Adrenal gland (tissue), 12 donors: Measurements from ENCODE around the gene GALR3. TPM values are rescaled to one million over a fixed set of nuclear protein-coding genes. Genes with fewer than 3 reads are reported as not detected.

ENCODE experiments used
- DNase-seq, 7 donors: peaks; one replicate each; pipeline ENCODE4 v3.0.0-alpha.2; 2019 to 2020
- H3K27ac ChIP-seq, 5 donors: fragments of 200-600 bp; sonication (generic) in 4 of 5; 1 replicate in 3 of 5; 2 replicates in 2 of 5; pipeline versions ENCODE4 v1.5.1 to v1.8.0; 2016 to 2020; ENCODE audit warnings: mild to moderate bottlenecking in 1 of 5
- H3K27me3 ChIP-seq: fragments of 200-600 bp; 2 replicates; pipeline ENCODE4 v1.8.0; 2021
- H3K36me3 ChIP-seq, 2 donors: fragments of 200-600 bp; replicated peaks in 1 of 2; 1 replicate in 1 of 2; 2 replicates in 1 of 2; pipeline versions ENCODE4 v1.5.1 to v1.8.0; 2018 to 2022
- H3K4me1 ChIP-seq, 2 donors: fragments of 200-600 bp; replicated peaks in 1 of 2; 1 replicate in 1 of 2; 2 replicates in 1 of 2; pipeline versions ENCODE4 v1.5.1 to v1.8.0; 2018 to 2021
- H3K4me3 ChIP-seq, 4 donors: fragments of 200-600 bp; sonication (generic) in 3 of 4; one replicate each; pipeline ENCODE4 v1.5.1; 2016 to 2018
- H3K9me3 ChIP-seq, 3 donors: fragments of 200-600 bp; sonication (generic) in 1 of 3; replicated peaks in 1 of 3; 1 replicate in 2 of 3; 2 replicates in 1 of 3; pipeline versions ENCODE4 v1.5.1 to v1.8.0; 2016 to 2021
- POLR2A ChIP-seq, 2 donors: fragments of 450-650 bp; IDR thresholded peaks; one replicate each; pipeline ENCODE4 v1.6.1; 2017; ENCODE audit warnings: antibody characterized with exemption in 2 of 2, mild to moderate bottlenecking in 2 of 2, moderate library complexity in 1 of 2
- WGBS, 4 donors: extraction: QIAGEN DNeasy Blood & Tissue Kit in 2 of 4; methylation state at CpG; one replicate each; pipeline versions ENCODE4 v1.1.5 to v1.1.7; 2013 to 2017; 5-methylcytosine and 5-hydroxymethylcytosine counted together
- intact Hi-C, 2 donors: fragments of 100-400 bp; cut with DNase I; formaldehyde crosslinking; loops; one replicate each; pipeline versions ENCODE4 v1.14.1 to v1.15.0; 2022 to 2023
- polyA plus RNA-seq, 3 donors: library from polyadenylated mRNA; stranded (reverse); fragments of 200-250 nt in 2 of 3; fragments of 350-450 nt in 1 of 3; fragmentation: Illumina TruSeq in 1 of 3; extraction: RNeasy Lipid Tissue Mini Kit (QIAGEN cat#74804) in 1 of 3; gene quantifications; one replicate each; pipeline ENCODE4 v1.2.3, GENCODE V29; 2013 to 2014
- total RNA-seq, 9 donors: library from RNA; depleted of rRNA in 4 of 9; stranded (reverse); fragments of >200 nt in 4 of 9; fragments of 120-200 nt in 1 of 9; fragmentation: NEBNext Ultra II Directional in 1 of 9; extraction: Animal tissue kit (Norgen Biotek cat#: 25700) in 1 of 9; gene quantifications; one replicate each; pipeline versions ENCODE4 v1.1.0 to v1.2.4, GENCODE V29; 2013 to 2023
- TF ChIP-seq, protein P1 (sequence below), 6 experiments: fragments of 450-650 bp in 4 of 6; fragments of 200-600 bp in 2 of 6; sonication (generic) in 1 of 6; IDR thresholded peaks; 1 replicate in 5 of 6; 2 replicates in 1 of 6; pipeline versions ENCODE4 v1.5.1 to v1.8.0; 2016 to 2021; ENCODE audit warnings: antibody characterized with exemption in 6 of 6, mild to moderate bottlenecking in 2 of 6, moderate library complexity in 1 of 6
- donor health status: healthy with polysubstance abuse.
- donor health status: Bipolar disorder and iron deficiency.
- donor health status: DM: yes; HTN: yes; CAD: no.
- donor health status: DM: no; HTN: no; CAD: no.
- donor health status: DM: no; HTN: no; CAD: no.
- donor health status: DM: yes; HTN: yes; CAD: no.

The GALR3 gene
- total and polyA plus RNA-seq, 12 donors: 0.19 to 0.33 TPM; not detected in 10

DNA sequence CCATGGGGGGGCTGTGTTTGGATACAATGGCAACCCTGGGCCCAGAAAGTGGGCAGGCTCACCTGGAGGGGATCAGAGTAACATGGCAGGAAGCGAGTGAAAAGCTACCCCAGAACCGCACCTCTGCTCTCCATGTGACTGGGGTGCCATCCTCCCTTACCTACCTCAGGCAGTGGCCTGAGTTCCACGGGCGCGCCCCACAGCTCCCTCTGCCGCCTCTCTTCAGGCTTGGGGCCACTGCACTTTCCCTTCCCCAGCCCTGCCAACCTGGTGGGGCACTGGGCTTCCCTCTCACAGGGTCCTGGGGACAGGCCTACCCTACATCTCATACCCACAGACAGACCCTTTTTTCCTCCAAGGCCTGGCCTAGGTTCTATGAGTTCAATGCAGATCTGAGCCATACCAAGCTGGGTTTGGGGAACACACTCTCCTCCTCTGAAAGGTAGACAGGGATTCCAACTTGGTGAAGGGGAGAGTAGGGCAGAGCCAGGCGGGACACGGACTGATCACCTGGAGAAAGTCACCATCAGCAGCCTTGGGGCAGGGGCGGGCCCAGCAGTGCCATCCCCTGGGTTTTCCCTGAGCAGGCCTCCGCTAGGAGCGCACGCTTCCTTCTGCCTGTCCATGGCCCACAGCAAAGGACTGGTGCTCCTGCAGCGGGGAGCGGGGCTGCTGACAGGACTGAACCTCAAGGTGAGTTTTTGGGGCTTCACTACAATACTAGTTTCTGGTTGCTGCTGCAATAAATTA lies 7.1 kb downstream of the GALR3 start:
- no peak overlapping the region for H3K27ac ChIP-seq
- 85 to 96% (median 90%) methylated on average over 10 to 14 of the region's 14 CpGs for WGBS, 4 donors
- intact Hi-C loops: no loop called here
- H3K4me3 ChIP-seq: no peak overlapping the region
- H3K27me3 ChIP-seq: no peaks in the 10 kb centered on the region
- no peaks in the 10 kb centered on the region for H3K9me3 ChIP-seq
- no peak for DNase-seq
- H3K36me3 ChIP-seq: peaks cover 0 to 60% of the 10 kb centered on the region in 2 donors
- H3K4me1 ChIP-seq: no peaks in the 10 kb centered on the region
- TF ChIP-seq, protein P1, sequence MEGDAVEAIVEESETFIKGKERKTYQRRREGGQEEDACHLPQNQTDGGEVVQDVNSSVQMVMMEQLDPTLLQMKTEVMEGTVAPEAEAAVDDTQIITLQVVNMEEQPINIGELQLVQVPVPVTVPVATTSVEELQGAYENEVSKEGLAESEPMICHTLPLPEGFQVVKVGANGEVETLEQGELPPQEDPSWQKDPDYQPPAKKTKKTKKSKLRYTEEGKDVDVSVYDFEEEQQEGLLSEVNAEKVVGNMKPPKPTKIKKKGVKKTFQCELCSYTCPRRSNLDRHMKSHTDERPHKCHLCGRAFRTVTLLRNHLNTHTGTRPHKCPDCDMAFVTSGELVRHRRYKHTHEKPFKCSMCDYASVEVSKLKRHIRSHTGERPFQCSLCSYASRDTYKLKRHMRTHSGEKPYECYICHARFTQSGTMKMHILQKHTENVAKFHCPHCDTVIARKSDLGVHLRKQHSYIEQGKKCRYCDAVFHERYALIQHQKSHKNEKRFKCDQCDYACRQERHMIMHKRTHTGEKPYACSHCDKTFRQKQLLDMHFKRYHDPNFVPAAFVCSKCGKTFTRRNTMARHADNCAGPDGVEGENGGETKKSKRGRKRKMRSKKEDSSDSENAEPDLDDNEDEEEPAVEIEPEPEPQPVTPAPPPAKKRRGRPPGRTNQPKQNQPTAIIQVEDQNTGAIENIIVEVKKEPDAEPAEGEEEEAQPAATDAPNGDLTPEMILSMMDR (IDR thresholded peaks at IDR 0.05): no peak
- no peak for TF ChIP-seq POLR2A (IDR thresholded peaks at IDR 0.05)

DNA sequence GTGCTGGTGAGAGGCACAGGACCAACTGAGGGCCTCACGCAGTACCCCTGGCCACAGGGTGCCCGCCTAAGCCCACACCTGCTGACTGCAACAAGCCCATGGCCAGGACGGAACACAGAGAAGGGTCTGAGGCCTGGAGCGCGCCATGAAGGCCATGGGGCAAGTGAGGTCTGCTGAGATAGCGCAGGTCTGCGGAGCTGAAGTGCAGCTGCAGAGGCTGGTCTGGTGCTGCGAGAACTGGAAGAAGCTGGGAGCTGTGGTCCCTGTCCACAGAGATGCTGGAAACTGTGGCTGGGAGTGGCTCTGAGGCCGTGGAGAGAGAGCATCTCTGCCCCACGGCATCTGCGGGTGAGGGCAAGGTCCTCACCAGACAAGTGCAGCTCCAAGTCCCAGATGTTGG lies 8.3 kb downstream of the GALR3 start:
- peaks cover 0 to 66% of the 10 kb centered on the region in 2 donors for H3K36me3 ChIP-seq
- no peaks in the 10 kb centered on the region for H3K4me1 ChIP-seq
- DNase-seq: no peak
- no peak overlapping the region for H3K4me3 ChIP-seq
- no peak overlapping the region for H3K27ac ChIP-seq
- WGBS, 4 donors: 93 to 95% (median 94%) methylated on average over 11 of the region's 11 CpGs
- no peaks in the 10 kb centered on the region for H3K27me3 ChIP-seq
- TF ChIP-seq, protein P1 (IDR thresholded peaks at IDR 0.05): no peak
- no peak for TF ChIP-seq POLR2A (IDR thresholded peaks at IDR 0.05)
- intact Hi-C loops: no loop called here
- no peaks in the 10 kb centered on the region for H3K9me3 ChIP-seq

DNA sequence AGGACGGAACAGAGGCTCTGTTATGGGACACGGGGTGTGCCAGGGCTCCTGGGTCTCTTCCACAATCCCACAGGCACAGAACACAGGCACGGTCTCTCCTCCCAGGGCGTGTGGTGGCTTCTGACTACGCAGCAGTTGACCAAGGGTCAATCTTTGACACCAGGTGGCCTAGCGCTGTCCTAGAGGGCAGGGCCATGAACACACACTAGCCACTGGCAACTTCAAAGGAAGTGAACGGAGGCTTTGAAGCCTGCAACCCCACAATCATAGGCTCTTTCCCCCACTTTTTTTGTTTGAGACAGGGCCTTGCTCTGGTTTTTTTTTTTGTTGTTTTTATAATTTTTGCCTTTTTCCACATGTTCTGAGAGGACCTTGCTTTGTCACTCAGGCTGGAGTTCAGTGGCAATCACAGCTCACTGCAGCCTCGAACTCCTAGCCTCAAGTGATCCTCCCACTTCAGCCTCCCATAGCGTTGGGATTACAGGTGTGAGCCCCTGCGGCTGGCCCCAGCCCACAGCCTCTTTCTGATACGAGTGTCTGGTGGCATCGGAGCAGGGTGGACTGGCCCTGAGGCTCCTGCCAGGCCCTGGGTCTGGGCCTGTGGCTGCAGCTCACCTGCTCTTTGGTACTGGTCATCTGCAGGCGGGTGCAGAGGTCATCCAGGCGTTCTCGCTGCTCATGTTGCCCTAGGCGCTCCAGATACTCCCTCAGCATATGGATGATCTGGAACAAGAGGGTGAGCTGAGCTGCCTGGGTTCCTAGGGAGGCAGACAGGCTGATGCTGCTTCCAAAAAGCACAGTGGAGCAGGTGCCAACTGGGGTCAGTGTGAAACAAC lies 9.1 kb downstream of the GALR3 start:
- Histone ChIP-seq H3K4me1 (no peaks in the 10 kb centered on the region), H3K4me3 (no peak overlapping the region), H3K27ac (no peak overlapping the region), H3K36me3 (peaks cover 0 to 71% of the 10 kb centered on the region in 2 donors), H3K27me3 (no peaks in the 10 kb centered on the region), H3K9me3 (no peaks in the 10 kb centered on the region)
- intact Hi-C loops: no loop called here
- 93 to 97% (median 95%) methylated on average over 9 to 16 of the region's 16 CpGs for WGBS, 4 donors
- no peak for TF ChIP-seq POLR2A (IDR thresholded peaks at IDR 0.05)
- TF ChIP-seq, protein P1 (IDR thresholded peaks at IDR 0.05): no peak
- no peak for DNase-seq

GRCh38 chr22:37842015-37842793 lies 19.0 kb downstream of the GALR3 start:
- peaks cover 0 to 24% of the 10 kb centered on the region in 2 donors for H3K4me1 ChIP-seq
- peaks cover 0 to 29% of the 10 kb centered on the region in 2 donors for H3K36me3 ChIP-seq
- WGBS, 4 donors: 36 to 54% (median 43%) methylated on average over 10 of the region's 10 CpGs
- intact Hi-C loops: no loop called here
- H3K27ac ChIP-seq: peak overlapping the region in 4 of 5 donors; percentile 12 to 91 (median 50)
- H3K9me3 ChIP-seq: no peaks in the 10 kb centered on the region
- no peaks in the 10 kb centered on the region for H3K27me3 ChIP-seq
- no peak overlapping the region for H3K4me3 ChIP-seq
- peak in 6 of 7 donors; percentile 38 to 66 (median 52) for DNase-seq
- peak in 1 of 2 donors; percentile 54 for TF ChIP-seq POLR2A (IDR thresholded peaks at IDR 0.05)
- TF ChIP-seq, protein P1 (IDR thresholded peaks at IDR 0.05): no peak
